Hepatocyte (in vitro differentiated cells): Measurements from ENCODE around the gene RBM47.

Experiments
- EZH2 ChIP-seq: fragments of 200-600 bp; sonication (generic); IDR thresholded peaks from 2 replicates; pipeline ENCODE4 v1.6.1; 2016; ENCODE audit warnings: antibody characterized with exemption, mild to moderate bottlenecking, borderline replicate concordance
- EZH2phosphoT487 ChIP-seq: fragments of 200-600 bp; sonication (generic); IDR thresholded peaks from one replicate; pipeline ENCODE4 v1.6.1; 2018; ENCODE audit warnings: antibody characterized with exemption, mild to moderate bottlenecking, low read depth, moderate library complexity; ENCODE audit not compliant: unreplicated experiment, severe bottlenecking
- TF ChIP-seq, protein P1 (sequence below): fragments of 200-600 bp; sonication (generic); IDR thresholded peaks from 2 replicates; pipeline ENCODE4 v1.5.1; 2016; ENCODE audit warnings: antibody characterized with exemption, mild to moderate bottlenecking; ENCODE audit not compliant: poor library complexity

- TF ChIP-seq, protein P1, sequence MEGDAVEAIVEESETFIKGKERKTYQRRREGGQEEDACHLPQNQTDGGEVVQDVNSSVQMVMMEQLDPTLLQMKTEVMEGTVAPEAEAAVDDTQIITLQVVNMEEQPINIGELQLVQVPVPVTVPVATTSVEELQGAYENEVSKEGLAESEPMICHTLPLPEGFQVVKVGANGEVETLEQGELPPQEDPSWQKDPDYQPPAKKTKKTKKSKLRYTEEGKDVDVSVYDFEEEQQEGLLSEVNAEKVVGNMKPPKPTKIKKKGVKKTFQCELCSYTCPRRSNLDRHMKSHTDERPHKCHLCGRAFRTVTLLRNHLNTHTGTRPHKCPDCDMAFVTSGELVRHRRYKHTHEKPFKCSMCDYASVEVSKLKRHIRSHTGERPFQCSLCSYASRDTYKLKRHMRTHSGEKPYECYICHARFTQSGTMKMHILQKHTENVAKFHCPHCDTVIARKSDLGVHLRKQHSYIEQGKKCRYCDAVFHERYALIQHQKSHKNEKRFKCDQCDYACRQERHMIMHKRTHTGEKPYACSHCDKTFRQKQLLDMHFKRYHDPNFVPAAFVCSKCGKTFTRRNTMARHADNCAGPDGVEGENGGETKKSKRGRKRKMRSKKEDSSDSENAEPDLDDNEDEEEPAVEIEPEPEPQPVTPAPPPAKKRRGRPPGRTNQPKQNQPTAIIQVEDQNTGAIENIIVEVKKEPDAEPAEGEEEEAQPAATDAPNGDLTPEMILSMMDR = no peak
- no peak for TF ChIP-seq EZH2phosphoT487
- TF ChIP-seq EZH2 = no peak
These were observed 113.0 kb downstream of the RBM47 start for GRCh38 chr4:40516651-40517050.
